Measurements from ENCODE around the gene STARD13. TPM values are rescaled to one million over a fixed set of nuclear protein-coding genes. Genes with fewer than 3 reads are reported as not detected.

STARD13 gene
- total RNA-seq, 1 donor from 2014 or later: 151 TPM

DNA sequence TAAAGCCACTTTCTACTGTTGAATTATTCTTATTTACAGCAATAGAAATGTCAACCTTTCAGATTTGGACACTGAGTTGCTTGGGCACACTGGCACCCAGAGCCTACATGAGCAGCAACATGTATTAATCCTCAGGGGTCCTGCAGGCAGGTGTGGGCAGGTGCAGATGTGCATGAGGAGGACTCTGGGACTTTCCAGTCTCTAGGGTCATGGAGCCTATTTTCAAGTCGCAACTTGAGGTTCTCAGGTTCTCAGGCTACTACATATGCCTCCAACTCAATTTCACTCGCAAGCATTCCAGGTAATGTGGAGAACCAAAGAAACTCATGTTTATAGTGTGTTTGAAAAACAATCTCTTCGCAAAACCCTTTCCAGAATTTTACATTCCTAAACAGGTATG lies 73.2 kb downstream of the STARD13 start:
- intact Hi-C loops (cut with DNase I): loop anchor here (1.0 kb wide), 1 partner anchor 21 kb away; no protein-coding TSS in a partner anchor
- no peak for ATAC-seq
- no peak for DNase-seq (ENCODE audit: low spot score)

DNA sequence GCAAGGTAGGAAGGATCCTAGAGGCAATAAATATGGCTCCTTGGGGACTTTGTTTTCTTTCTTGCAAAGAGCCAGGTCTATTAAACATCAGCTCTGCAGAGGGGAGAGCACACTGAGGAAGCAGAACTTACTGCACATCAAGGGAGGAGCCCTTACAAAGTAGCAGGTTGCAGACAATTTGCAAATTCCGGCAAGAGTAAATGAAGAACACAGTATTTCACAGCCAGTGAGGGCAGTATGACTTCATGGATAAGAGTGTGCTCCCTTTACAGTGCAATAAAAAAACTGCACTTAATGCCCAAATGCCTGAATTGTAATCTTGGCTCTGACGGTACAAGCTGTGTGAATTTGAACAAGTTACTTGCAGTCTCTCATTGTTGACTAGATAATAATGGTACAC lies 75.5 kb downstream of the STARD13 start:
- intact Hi-C loops (cut with DNase I): no loop called here
- DNase-seq (ENCODE audit: low spot score) (no peak), ATAC-seq (no peak)

GRCh38 chr13:33208290-33209220 lies 77.0 kb downstream of the STARD13 start:
- DNase-seq (ENCODE audit: low spot score) (no peak), ATAC-seq (no peak)
- intact Hi-C loops (cut with DNase I): no loop called here

- DNase-seq (ENCODE audit: low spot score) (no peak), ATAC-seq (peak; percentile 71)
- intact Hi-C loops (cut with DNase I): no loop called here
Measured at GRCh38 chr13:33207615-33207961, 78.0 kb downstream of the STARD13 start.

GRCh38 chr13:33206945-33207614 lies 78.5 kb downstream of the STARD13 start:
- intact Hi-C loops (cut with DNase I): no loop called here
- ATAC-seq (no peak), DNase-seq (ENCODE audit: low spot score) (no peak)

- no peak for ATAC-seq
- intact Hi-C loops (cut with DNase I): no loop called here
- DNase-seq (ENCODE audit: low spot score): no peak
Measured at GRCh38 chr13:33206425-33206824, 79.1 kb downstream of the STARD13 start.

- intact Hi-C loops (cut with DNase I): no loop called here
- DNase-seq (ENCODE audit: low spot score) (no peak), ATAC-seq (peak; percentile 58)
Measured at GRCh38 chr13:33205804-33206221, 79.7 kb downstream of the STARD13 start.

DNA sequence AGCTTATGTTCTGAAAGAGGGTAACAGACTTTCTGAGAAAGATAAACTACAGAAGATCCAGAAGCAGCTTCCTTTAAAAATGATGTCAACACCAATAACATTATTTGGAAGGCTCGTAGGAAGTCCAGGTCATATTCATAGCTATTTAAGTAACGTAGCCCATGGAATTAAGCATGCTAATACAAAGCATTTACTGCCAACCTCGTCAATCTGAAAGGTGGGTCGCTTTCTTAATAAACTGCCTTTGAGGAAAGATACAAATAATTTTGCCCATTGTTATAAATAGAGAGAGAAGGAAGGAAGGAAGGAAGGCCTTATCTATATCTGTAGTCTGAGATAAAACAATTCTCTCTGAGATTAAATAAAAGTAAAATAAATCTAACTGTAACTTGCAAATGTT lies 80.3 kb downstream of the STARD13 start:
- intact Hi-C loops (cut with DNase I): no loop called here
- DNase-seq (ENCODE audit: low spot score) (no peak), ATAC-seq (no peak)

GRCh38 chr13:33204130-33204927 lies 81.2 kb downstream of the STARD13 start:
- intact Hi-C loops (cut with DNase I): no loop called here
- DNase-seq (ENCODE audit: low spot score): peak; percentile 88

GRCh38 chr13:33202644-33203169 lies 82.8 kb downstream of the STARD13 start:
- intact Hi-C loops (cut with DNase I): no loop called here
- ATAC-seq (no peak), DNase-seq (ENCODE audit: low spot score) (no peak)

More at GRCh38 chr13:33204130-33204927, 81.2 kb downstream of the STARD13 start:
- peak; percentile 81 for ATAC-seq

- DNase-seq (ENCODE audit: low spot score) (no peak), ATAC-seq (no peak)
- intact Hi-C loops (cut with DNase I): no loop called here
Measured at GRCh38 chr13:33201659-33202058, 83.9 kb downstream of the STARD13 start.

GRCh38 chr13:33199289-33199850 lies 86.2 kb downstream of the STARD13 start:
- ATAC-seq (no peak), DNase-seq (ENCODE audit: low spot score) (no peak)
- intact Hi-C loops (cut with DNase I): no loop called here

- ATAC-seq: peak; percentile 33
- intact Hi-C loops (cut with DNase I): no loop called here
- no peak for DNase-seq (ENCODE audit: low spot score)
Measured at GRCh38 chr13:33197541-33197971, 88.0 kb downstream of the STARD13 start.

DNA sequence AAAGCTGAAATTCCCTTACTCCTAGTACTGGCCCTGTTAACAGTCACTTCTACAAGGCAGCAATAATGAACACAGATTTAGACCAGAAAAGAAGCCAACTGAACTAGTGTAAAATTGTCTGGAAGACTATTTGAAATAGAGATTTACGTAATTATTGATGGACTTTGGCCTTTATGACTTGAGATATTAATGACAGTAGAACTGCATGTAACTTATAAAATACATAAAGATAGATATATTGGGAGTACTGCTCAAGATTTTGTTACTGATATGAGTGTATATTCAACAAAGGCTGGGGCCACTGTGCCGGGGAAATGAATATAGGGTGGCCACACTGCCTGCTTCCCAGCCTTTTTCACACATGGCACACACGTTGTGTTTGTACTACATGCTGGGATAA lies 88.8 kb downstream of the STARD13 start:
- no peak for ATAC-seq
- intact Hi-C loops (cut with DNase I): no loop called here
- no peak for DNase-seq (ENCODE audit: low spot score)

DNA sequence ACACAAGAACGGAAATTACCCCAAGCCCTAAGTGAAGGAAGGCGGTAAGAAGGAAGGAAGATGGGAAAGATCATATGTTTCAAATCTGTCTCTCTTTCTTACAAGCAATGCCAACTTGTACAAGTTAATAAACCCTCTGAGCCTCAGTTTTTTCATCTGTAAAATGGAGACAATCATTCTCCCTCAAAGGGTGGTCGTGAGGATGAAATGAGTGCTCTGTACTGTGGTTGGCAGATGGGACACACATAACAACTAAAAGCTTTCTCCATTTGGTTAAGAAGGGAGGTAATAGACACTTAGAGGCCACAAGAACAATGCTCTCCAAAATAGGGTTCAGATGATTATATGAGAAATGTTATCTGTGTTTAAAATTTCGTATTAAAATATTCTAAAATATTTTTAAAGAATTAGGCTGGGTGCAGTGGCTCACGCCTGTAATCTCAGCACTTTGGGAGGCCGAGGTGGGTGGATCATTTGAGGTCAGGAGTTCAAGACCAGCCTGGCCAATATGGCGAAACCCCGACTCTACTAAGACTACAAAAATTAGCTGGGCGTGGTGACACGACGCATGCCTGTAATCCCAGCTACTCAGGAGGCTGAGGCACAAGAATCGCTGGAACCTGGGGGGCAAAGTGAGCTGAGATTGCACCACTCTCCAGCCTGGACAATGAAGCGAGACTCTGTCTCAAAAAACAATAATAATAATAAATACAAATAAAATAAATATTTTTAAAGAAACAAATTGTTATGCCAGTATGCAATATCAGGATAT lies 89.7 kb downstream of the STARD13 start:
- ATAC-seq: no peak
- DNase-seq (ENCODE audit: low spot score): no peak
- intact Hi-C loops (cut with DNase I): no loop called here

DNA sequence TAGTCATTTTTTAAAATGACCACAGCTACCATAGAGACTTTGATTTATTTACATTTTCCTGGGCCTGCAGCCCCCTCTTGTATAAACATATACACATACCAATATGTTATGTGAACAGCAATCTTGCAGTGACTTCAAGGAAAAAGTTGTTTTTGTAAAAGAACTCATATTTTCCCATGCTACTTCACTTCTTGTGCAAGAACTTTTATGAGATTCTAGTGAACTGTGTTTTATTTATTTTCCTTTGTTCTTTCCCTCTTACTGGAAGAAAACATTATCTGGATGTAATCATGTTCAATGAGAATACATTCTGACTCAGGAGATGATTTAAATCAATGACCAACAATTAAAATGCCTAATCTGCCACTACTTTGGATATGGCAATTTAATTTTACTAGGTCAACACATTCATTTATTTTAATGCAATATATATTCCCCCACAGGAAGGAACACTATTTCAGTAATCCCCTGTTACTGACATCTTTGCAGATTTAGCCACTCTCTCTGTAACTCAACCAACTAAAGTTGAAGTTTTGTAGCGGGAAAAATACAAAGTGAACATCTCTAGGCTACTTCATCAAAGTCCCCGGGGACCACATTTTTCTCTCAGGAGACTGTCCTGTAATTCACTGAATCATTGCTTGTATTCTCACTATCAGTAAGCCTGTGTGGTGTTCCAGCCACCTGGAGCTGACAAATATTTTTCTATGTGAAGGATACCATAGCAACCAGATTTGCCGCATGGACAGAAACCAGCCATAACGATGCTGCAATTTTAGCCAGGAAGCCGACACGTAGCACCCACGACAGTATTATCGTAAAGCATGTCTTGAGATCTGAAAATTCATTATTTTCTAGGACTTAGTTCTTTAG lies 90.5 kb downstream of the STARD13 start:
- peak; percentile 73 for ATAC-seq
- intact Hi-C loops (cut with DNase I): no loop called here
- DNase-seq (ENCODE audit: low spot score): no peak

DNA sequence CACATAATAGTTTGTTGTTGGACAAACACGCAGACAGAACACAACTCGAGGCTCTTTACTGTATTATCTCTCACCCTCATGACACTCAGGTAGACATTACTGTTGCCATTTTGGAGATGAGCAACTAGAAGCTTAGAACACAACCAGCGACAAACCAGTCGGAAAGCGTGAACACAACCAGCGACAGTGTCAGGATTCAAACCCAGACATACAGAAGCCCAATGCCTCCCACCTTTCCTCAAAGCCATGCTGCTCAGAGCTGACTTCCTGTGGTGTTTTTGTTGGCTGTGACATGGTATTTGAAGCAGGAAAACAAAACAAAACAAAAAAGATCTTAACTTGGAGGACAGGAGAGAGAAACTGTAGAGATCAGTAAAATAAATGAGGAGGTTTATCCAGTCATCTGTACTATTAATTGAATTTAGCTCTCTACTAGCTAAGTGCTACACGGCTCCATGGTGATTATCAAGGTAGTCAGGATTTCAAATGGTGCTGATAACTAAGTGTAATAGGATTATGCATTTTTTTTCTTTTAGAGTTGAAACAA lies 92.1 kb downstream of the STARD13 start:
- ATAC-seq: peak; percentile 14
- intact Hi-C loops (cut with DNase I): no loop called here
- no peak for DNase-seq (ENCODE audit: low spot score)
